Measurements from ENCODE around the gene CAMK1D.

DNA sequence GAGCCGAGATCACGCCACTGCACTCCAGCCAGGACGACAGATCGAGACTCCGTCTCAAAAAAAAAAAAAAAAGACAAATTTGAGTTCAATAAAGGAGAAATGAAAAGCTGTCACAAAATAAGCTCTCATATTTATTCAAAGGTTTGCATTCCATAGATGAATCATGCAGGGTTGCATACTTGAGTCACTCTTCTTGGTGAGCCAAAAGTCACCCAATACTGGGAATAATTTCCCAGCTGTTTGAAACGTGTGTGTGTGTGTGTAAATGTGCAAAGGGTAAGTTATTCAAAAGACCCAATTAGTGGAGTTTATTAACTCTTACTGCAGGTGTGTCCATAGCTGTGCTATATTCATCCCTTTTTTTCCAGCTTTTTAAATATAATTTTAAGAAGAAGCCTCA lies 354.5 kb downstream of the CAMK1D start:
- TF ChIP-seq, protein P1, sequence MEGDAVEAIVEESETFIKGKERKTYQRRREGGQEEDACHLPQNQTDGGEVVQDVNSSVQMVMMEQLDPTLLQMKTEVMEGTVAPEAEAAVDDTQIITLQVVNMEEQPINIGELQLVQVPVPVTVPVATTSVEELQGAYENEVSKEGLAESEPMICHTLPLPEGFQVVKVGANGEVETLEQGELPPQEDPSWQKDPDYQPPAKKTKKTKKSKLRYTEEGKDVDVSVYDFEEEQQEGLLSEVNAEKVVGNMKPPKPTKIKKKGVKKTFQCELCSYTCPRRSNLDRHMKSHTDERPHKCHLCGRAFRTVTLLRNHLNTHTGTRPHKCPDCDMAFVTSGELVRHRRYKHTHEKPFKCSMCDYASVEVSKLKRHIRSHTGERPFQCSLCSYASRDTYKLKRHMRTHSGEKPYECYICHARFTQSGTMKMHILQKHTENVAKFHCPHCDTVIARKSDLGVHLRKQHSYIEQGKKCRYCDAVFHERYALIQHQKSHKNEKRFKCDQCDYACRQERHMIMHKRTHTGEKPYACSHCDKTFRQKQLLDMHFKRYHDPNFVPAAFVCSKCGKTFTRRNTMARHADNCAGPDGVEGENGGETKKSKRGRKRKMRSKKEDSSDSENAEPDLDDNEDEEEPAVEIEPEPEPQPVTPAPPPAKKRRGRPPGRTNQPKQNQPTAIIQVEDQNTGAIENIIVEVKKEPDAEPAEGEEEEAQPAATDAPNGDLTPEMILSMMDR (conservative IDR thresholded peaks at IDR 0.05): no peak
- no peak for TF ChIP-seq EZH2 (IDR thresholded peaks at IDR 0.05; ENCODE audit: low read depth)

All from PC-9 (cell line).